IMR-90 (cell line): ENCODE measurements around the gene RUNX2. TPM values are rescaled to one million over a fixed set of nuclear protein-coding genes. Genes with fewer than 3 reads are reported as not detected.
"Not testable (repeated sequence)": the region's sequence is repeated elsewhere in the genome, so short reads cannot be mapped to it uniquely, and the experiment has no call there.

ENCODE experiments used
- ATAC-seq: fragments of 200-7000 bp; cut with Tn5 transposase; 2 replicates; pipeline ENCODE4 v1.9.1; 2020; ENCODE audit warnings: low read depth, mild to moderate bottlenecking, moderate library complexity
- BruUV-seq: library from RNA; stranded (reverse); fragments of 400-500 nt; replicated peaks from 2 replicates; lab custom pipeline; 2021; lab: Mats Ljungman, UMichigan
- CTCF ChIA-PET: fragments of 300-600 bp; formaldehyde crosslinking; extraction: SDS; loops from one replicate; lab custom pipeline; 2021; ENCODE audit warnings: antibody characterized with exemption; lab: Yijun Ruan, JAX
- POLR2A ChIA-PET: fragments of 300-600 bp; sonication (Branson Sonifier 250); formaldehyde crosslinking; loops from one replicate; lab custom pipeline; 2022; ENCODE audit warnings: antibody characterized with exemption; ENCODE audit not compliant: unreplicated experiment; lab: Charles Lee
- DNase-seq: peaks from one replicate; pipeline ENCODE4 v3.0.0; 2013
- H2AFZ ChIP-seq: replicated peaks from 2 replicates; pipeline ENCODE3; 2013; ENCODE audit warnings: low read length, mild to moderate bottlenecking; ENCODE audit not compliant: poor library complexity
- H2AK5ac ChIP-seq: 2 replicates; pipeline ENCODE4 v1.6.1; 2013; ENCODE audit warnings: low read depth, low read length, inconsistent platforms
- H2AK9ac ChIP-seq: replicated peaks from 2 replicates; pipeline ENCODE3; 2013; ENCODE audit warnings: mild to moderate bottlenecking, low read depth, low read length, moderate library complexity; ENCODE audit not compliant: poor library complexity
- H2BK120ac ChIP-seq: 2 replicates; pipeline ENCODE4 v1.6.1; 2013; ENCODE audit warnings: low read depth, low read length, inconsistent platforms
- H2BK15ac ChIP-seq: 3 replicates; pipeline ENCODE4 v1.6.1; 2013; ENCODE audit warnings: low read depth, low read length, inconsistent platforms
- H2BK20ac ChIP-seq: 2 replicates; pipeline ENCODE4 v1.6.1; 2013; ENCODE audit warnings: low read depth, mild to moderate bottlenecking, inconsistent platforms, low read length, moderate library complexity
- H2BK5ac ChIP-seq: 2 replicates; pipeline ENCODE4 v1.6.1; 2013; ENCODE audit warnings: mild to moderate bottlenecking, low read depth, low read length, inconsistent platforms; ENCODE audit not compliant: poor library complexity, severe bottlenecking
- H3K14ac ChIP-seq: replicated peaks from 2 replicates; pipeline ENCODE4 v1.6.1; 2013; ENCODE audit warnings: low read depth, low read length, inconsistent platforms
- H3K18ac ChIP-seq: 2 replicates; pipeline ENCODE4 v1.6.1; 2013; ENCODE audit warnings: low read depth, low read length, control low read depth
- H3K23ac ChIP-seq: 2 replicates; pipeline ENCODE4 v1.6.1; 2013; ENCODE audit warnings: low read depth, low read length, inconsistent platforms
- H3K27ac ChIP-seq: 2 replicates; pipeline ENCODE4 v1.5.1; 2013; ENCODE audit warnings: mild to moderate bottlenecking, control low read depth, low read length; ENCODE audit not compliant: insufficient read depth
- H3K27me3 ChIP-seq: 2 replicates; pipeline ENCODE4 v1.6.1; 2013; ENCODE audit warnings: low read length; ENCODE audit not compliant: control insufficient read depth, insufficient read depth
- H3K36me3 ChIP-seq: 2 replicates; pipeline ENCODE4 v1.6.1; 2013; ENCODE audit warnings: low read length, mixed read lengths; ENCODE audit not compliant: control insufficient read depth, insufficient read depth
- H3K4ac ChIP-seq: 2 replicates; pipeline ENCODE4 v1.6.1; 2013; ENCODE audit warnings: low read depth, low read length, inconsistent platforms
- H3K4me1 ChIP-seq: 2 replicates; pipeline ENCODE4 v1.6.1; 2013; ENCODE audit warnings: low read length, mixed read lengths; ENCODE audit not compliant: control insufficient read depth, insufficient read depth
- H3K4me2 ChIP-seq: 2 replicates; pipeline ENCODE4 v1.6.1; 2013; ENCODE audit warnings: low read depth, mild to moderate bottlenecking, control low read depth, low read length, moderate library complexity
- H3K4me3 ChIP-seq: 2 replicates; pipeline ENCODE4 v1.5.1; 2013; ENCODE audit warnings: low read depth, mild to moderate bottlenecking, control low read depth, low read length, moderate library complexity; ENCODE audit not compliant: insufficient read depth
- H3K56ac ChIP-seq: 2 replicates; pipeline ENCODE4 v1.6.1; 2013; ENCODE audit warnings: low read length, inconsistent platforms; ENCODE audit not compliant: insufficient read depth; ENCODE audit errors: extremely low read depth
- H3K79me1 ChIP-seq, 2 experiments: 2 replicates each; pipeline ENCODE4 v1.6.1; 2013; ENCODE audit warnings: low read length in 2 of 2, inconsistent platforms in 1 of 2, low read depth in 1 of 2
- H3K9ac ChIP-seq: 2 replicates; pipeline ENCODE4 v1.6.1; 2013; ENCODE audit warnings: low read depth, low read length, control low read depth
- H3K9me1 ChIP-seq: 2 replicates; pipeline ENCODE4 v1.6.1; 2013; ENCODE audit warnings: low read length, inconsistent platforms; ENCODE audit not compliant: insufficient read depth
- H3K9me3 ChIP-seq: 2 replicates; pipeline ENCODE4 v1.6.1; 2013; ENCODE audit warnings: low read length; ENCODE audit not compliant: control insufficient read depth, insufficient read depth
- H4K20me1 ChIP-seq: 2 replicates; pipeline ENCODE4 v1.6.1; 2013; ENCODE audit warnings: low read length, inconsistent platforms; ENCODE audit not compliant: insufficient read depth
- H4K5ac ChIP-seq: 2 replicates; pipeline ENCODE4 v1.6.1; 2013; ENCODE audit warnings: mild to moderate bottlenecking, low read depth, low read length, control low read depth
- H4K8ac ChIP-seq, 2 experiments: 2 replicates each; pipeline ENCODE4 v1.6.1; 2013; ENCODE audit warnings: low read depth in 2 of 2, low read length in 2 of 2, control low read depth in 1 of 2, inconsistent platforms in 1 of 2
- H4K91ac ChIP-seq: 2 replicates; pipeline ENCODE4 v1.6.1; 2013; ENCODE audit warnings: low read depth, low read length, inconsistent platforms; ENCODE audit not compliant: insufficient read depth
- WGBS, 2 experiments: methylation state at CpG; one replicate each; pipeline versions ENCODE4 v1.1.5 to v1.1.7; 2013; ENCODE audit warnings: missing lambda C conversion rate in 2 of 2; ENCODE audit not compliant: insufficient read length in 1 of 2; ENCODE audit errors: extremely low coverage in 2 of 2; 5-methylcytosine and 5-hydroxymethylcytosine counted together
- dilution Hi-C: fragments of 300-500 bp; cut with HindIII; formaldehyde crosslinking; loops from one replicate; pipeline ENCODE4 v1.14.3; 2018; ENCODE audit warnings: low sequenced_read_pairs; ENCODE audit not compliant: unreplicated experiment
- in situ Hi-C: fragments of 300-500 bp; cut with MboI; formaldehyde crosslinking; loops from 3 replicates; pipeline ENCODE4 v1.14.3; 2019; ENCODE audit warnings: low sequenced_read_pairs, inconsistent platforms, mixed read lengths
- intact Hi-C: fragments of 100-400 bp; cut with micrococcal nuclease; formaldehyde crosslinking; loops from 2 replicates; pipeline ENCODE4 v1.10.0; 2022
- polyA plus RNA-seq, 3 experiments: library from polyadenylated mRNA; depleted of rRNA; stranded (reverse); fragments of >200 nt; gene quantifications; 2 replicates each; pipeline ENCODE4 v1.2.3, GENCODE V29; 2012; ENCODE audit warnings: low replicate concordance in 1 of 3
- total RNA-seq: library from RNA; depleted of rRNA; stranded (reverse); fragments of >200 nt; gene quantifications from 2 replicates; pipeline ENCODE4 v1.2.3, GENCODE V29; 2012

The RUNX2 gene
- total and polyA plus RNA-seq, 2 of the 4 experiments (the other 2 are of a cell fraction) = 2.3 to 4.7 TPM

DNA sequence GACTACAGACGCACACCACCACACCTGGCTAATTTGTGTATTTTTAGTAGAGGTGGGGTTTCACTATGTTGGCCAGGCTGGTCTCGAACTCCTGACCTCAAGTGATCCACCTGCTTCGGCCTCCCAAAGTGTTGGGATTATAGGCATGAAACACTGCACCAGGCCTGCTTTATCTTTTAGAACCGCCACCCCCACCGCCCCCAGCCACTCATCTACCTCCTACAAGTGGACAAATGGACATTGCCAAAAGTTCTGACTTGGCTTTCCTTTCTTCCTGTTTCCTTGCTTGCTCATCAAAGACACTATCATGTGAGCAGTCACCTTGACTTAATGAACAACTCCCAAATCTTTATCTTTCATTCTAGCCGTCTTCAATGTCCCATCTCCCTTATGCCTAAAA, 139.3 kb downstream of the RUNX2 start:
- H3K9ac ChIP-seq, H2AK9ac ChIP-seq, in situ Hi-C loops, CTCF ChIA-PET, dilution Hi-C loops, DNase-seq, H3K4me1 ChIP-seq, H2AK5ac ChIP-seq, ATAC-seq, H3K56ac ChIP-seq, H3K4me3 ChIP-seq, H3K18ac ChIP-seq, H3K36me3 ChIP-seq, H4K8ac ChIP-seq, H2BK15ac ChIP-seq, intact Hi-C loops, H3K14ac ChIP-seq, H2BK20ac ChIP-seq, BruUV-seq, H3K23ac ChIP-seq, H3K27me3 ChIP-seq, H4K20me1 ChIP-seq, H2BK120ac ChIP-seq, H3K4ac ChIP-seq, H3K9me3 ChIP-seq, H4K91ac ChIP-seq, H2BK5ac ChIP-seq, H3K4me2 ChIP-seq, H4K5ac ChIP-seq, H2AFZ ChIP-seq, H3K27ac ChIP-seq, H3K9me1 ChIP-seq, POLR2A ChIA-PET: not testable (repeated sequence)
- 90% methylated on average over 2 of the region's 6 CpGs; no CpG with 5 or more reads in 1 of the 2 experiments for WGBS, 2 experiments
- peaks cover 9 to 25% of the 10 kb centered on the region in 2 experiments; a peak in 3 of 4 replicates for H3K79me1 ChIP-seq
